NCI-H1417 (cell line): ENCODE measurements around the gene SYNGR1.

ENCODE experiments used
- DNase-seq, 3 experiments: peaks; one replicate each; lab custom pipeline; 2025; lab: John Stamatoyannopoulos, UW

The SYNGR1 gene

GRCh38 chr22:39349967-39350726, at the start of gene SYNGR1:
Gene SYNGR1, plus strand, starts transcription at chr22:39349991. Its CDS starts 20 bp downstream, at chr22:39350011.
- peak in 2 of 3 experiments; percentile 31 to 59 for DNase-seq

- DNase-seq, result peak in 1 of 3 experiments; percentile 34
Measured at GRCh38 chr22:39300186-39300830, 49.5 kb upstream of the SYNGR1 start.

- DNase-seq, result no peak
Measured at GRCh38 chr22:39301108-39301507, 48.7 kb upstream of the SYNGR1 start.

- DNase-seq, result no peak
Measured at GRCh38 chr22:39301926-39302325, 47.9 kb upstream of the SYNGR1 start.

- DNase-seq, result no peak
Measured at GRCh38 chr22:39302431-39302960, 47.3 kb upstream of the SYNGR1 start.

GRCh38 chr22:39303358-39303757, 46.4 kb upstream of the SYNGR1 start:
- no peak for DNase-seq

GRCh38 chr22:39303892-39304671, 45.7 kb upstream of the SYNGR1 start:
- no peak for DNase-seq

- peak in 1 of 3 experiments; percentile 4 for DNase-seq
Measured at GRCh38 chr22:39306456-39307361, 43.1 kb upstream of the SYNGR1 start.

GRCh38 chr22:39308614-39309363, 41.0 kb upstream of the SYNGR1 start:
- DNase-seq, result no peak

- no peak for DNase-seq
Measured at GRCh38 chr22:39309364-39309861, 40.4 kb upstream of the SYNGR1 start.

GRCh38 chr22:39309881-39310714, 39.7 kb upstream of the SYNGR1 start:
- DNase-seq, result no peak

GRCh38 chr22:39311592-39312400, 38.0 kb upstream of the SYNGR1 start:
- DNase-seq, result no peak

DNA sequence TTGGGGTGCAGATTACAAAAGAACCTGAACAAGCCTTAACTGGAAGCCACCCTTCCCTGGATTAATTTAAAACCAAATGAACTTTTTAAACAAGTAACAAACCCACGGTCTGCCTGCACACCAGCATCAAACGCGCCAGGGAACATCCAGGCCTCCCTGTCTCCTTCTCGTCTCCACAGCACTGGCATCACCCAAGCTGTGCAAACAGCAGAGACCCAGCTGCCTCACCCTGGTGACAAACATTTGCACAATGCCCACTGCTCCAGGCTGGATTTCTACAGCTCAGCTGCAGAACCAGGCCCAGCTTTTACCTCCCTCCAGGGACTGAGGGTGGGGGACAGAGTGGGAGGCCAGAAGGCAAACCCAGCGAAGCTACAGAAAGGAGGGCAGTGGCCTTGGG, 37.4 kb upstream of the SYNGR1 start:
- peak in 1 of 3 experiments; percentile 12 for DNase-seq

DNA sequence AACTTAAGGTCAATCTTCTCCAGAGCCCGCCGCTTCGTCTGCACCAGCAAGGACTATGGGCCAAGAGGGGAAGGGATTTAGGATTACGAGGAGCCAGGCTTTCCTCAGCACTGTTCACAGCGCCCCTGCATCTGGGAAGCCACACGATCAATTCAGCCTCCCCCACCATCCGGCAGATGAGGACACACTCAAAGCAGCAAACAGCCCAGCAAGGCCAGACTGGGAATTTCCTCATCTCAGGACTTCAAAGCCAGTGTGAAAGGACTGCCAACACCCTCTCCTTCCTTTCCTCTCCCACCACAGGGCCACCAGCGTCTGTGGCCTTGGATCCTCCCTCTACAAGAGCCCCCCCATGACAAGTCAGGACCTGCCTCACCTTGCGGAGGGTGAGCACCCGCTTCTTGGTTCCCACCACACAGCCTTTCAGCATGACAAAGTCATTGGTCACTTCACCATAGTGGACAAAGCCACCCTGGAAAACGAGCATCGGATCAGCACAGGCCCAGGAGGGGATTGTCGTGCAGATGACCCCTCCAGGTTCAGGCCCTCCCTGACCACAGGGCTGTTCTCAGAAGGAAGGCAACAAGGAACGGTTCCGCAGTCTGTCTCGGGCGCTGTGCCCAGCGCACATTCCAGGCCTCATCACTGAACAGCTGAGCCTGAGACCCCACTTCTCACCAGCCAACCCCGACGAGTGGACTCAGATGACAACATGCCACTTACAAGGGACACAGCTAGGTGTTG, 36.4 kb upstream of the SYNGR1 start:
- DNase-seq, result no peak

- peak in 1 of 3 experiments; percentile 5 for DNase-seq
Measured at GRCh38 chr22:39314251-39314971, 35.4 kb upstream of the SYNGR1 start.

GRCh38 chr22:39315389-39315788, 34.4 kb upstream of the SYNGR1 start:
- DNase-seq, result peak in 1 of 3 experiments; percentile 16

DNA sequence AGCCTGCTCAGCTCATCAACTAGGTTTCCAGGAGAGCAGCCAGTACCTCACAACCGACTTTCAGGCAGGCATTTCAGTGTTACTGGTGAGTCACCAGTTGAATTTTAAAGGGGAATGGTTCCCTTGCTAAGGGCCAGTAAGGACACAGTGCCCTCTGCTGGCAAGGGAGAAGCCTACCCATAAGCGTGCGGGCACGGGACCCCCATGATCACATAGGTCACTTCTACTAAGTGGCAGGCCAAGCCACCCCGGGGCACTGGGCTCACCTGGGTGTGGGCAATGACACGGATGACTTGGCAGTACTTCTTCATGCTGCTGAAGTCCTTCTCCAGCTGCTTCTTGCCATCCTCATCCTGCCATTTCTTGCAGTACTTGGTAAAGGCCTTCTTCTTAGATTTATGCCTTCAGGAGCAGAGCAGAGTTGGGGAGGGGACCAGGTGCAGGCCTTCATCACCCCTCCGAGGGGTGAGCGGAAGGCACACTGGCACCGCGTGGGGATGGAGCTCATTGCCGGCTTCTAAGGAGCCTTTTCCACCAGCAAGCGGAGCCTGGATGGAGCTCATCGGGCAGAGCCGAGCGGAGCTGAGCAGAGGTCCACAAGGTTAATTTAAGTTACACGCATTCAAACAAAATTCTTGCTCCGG, 33.2 kb upstream of the SYNGR1 start:
- peak; percentile 6 to 58 (median 7) for DNase-seq
